ENCODE results near the gene CABP7.

CABP7 gene

GRCh38 chr22:29742326-29742725, 22.5 kb downstream of the CABP7 start:
- Histone ChIP-seq H3K4me1 (ENCODE audit: insufficient read depth, low read length, severe bottlenecking) (no peaks in the 10 kb centered on the region), H3K9me2 (ENCODE audit: low read depth, low read length) (no peaks in the 10 kb centered on the region), H2AFZ (ENCODE audit: low read length) (no peak overlapping the region), H3K27me3 (ENCODE audit: insufficient read depth, low read length) (no peaks in the 10 kb centered on the region), H3K9me3 (ENCODE audit: low read length) (no peaks in the 10 kb centered on the region), H4K20me1 (ENCODE audit: insufficient read depth, low read length) (no peaks in the 10 kb centered on the region), H3K27ac (ENCODE audit: low read depth, low read length, poor library complexity, severe bottlenecking) (no peak overlapping the region), H3F3A (ENCODE audit: insufficient read depth, low read length) (no peaks in the 10 kb centered on the region), H3K9ac (ENCODE audit: low read length) (no peak overlapping the region), H3K4me2 (ENCODE audit: low read length) (no peak overlapping the region), H3K4me3 (ENCODE audit: low read depth, low read length, poor library complexity, severe bottlenecking) (no peak overlapping the region), H3K36me3 (ENCODE audit: insufficient read depth, low read length) (0 out of 2 replicates have a peak, but pooled peaks cover 6% of the 10 kb centered on the region), H3K79me2 (ENCODE audit: insufficient read depth, low read length) (no peaks in the 10 kb centered on the region)
- TF ChIP-seq CTCF (IDR thresholded peaks at IDR 0.05; ENCODE audit: low read length) (no peak), EZH2 (IDR thresholded peaks at IDR 0.05; ENCODE audit: borderline replicate concordance, low read length) (no peak)

- Histone ChIP-seq H3K79me2 (ENCODE audit: insufficient read depth, low read length) (no peaks in the 10 kb centered on the region), H3K9ac (ENCODE audit: low read length) (no peak overlapping the region), H3K9me3 (ENCODE audit: low read length) (no peaks in the 10 kb centered on the region), H3K4me2 (ENCODE audit: low read length) (no peak overlapping the region), H3K27me3 (ENCODE audit: insufficient read depth, low read length) (no peaks in the 10 kb centered on the region), H3K27ac (ENCODE audit: low read depth, low read length, poor library complexity, severe bottlenecking) (no peak overlapping the region), H3F3A (ENCODE audit: insufficient read depth, low read length) (no peaks in the 10 kb centered on the region), H3K36me3 (ENCODE audit: insufficient read depth, low read length) (no peaks in the 10 kb centered on the region), H3K4me1 (ENCODE audit: insufficient read depth, low read length, severe bottlenecking) (peaks cover 8% of the 10 kb centered on the region), H3K4me3 (ENCODE audit: low read depth, low read length, poor library complexity, severe bottlenecking) (no peak overlapping the region), H3K9me2 (ENCODE audit: low read depth, low read length) (no peaks in the 10 kb centered on the region), H2AFZ (ENCODE audit: low read length) (no peak overlapping the region), H4K20me1 (ENCODE audit: insufficient read depth, low read length) (no peaks in the 10 kb centered on the region)
- TF ChIP-seq EZH2 (IDR thresholded peaks at IDR 0.05; ENCODE audit: borderline replicate concordance, low read length) (no peak), CTCF (IDR thresholded peaks at IDR 0.05; ENCODE audit: low read length) (no peak)
These were observed 25.1 kb downstream of the CABP7 start for GRCh38 chr22:29744902-29745301.

- TF ChIP-seq EZH2 (IDR thresholded peaks at IDR 0.05; ENCODE audit: borderline replicate concordance, low read length) (no peak), CTCF (IDR thresholded peaks at IDR 0.05; ENCODE audit: low read length) (no peak)
- Histone ChIP-seq H3K4me2 (ENCODE audit: low read length) (no peak overlapping the region), H3K4me1 (ENCODE audit: insufficient read depth, low read length, severe bottlenecking) (peaks cover 8% of the 10 kb centered on the region), H4K20me1 (ENCODE audit: insufficient read depth, low read length) (no peaks in the 10 kb centered on the region), H3K9me3 (ENCODE audit: low read length) (no peaks in the 10 kb centered on the region), H3K9ac (ENCODE audit: low read length) (no peak overlapping the region), H3K4me3 (ENCODE audit: low read depth, low read length, poor library complexity, severe bottlenecking) (no peak overlapping the region), H3K27me3 (ENCODE audit: insufficient read depth, low read length) (no peaks in the 10 kb centered on the region), H3K36me3 (ENCODE audit: insufficient read depth, low read length) (no peaks in the 10 kb centered on the region), H3K9me2 (ENCODE audit: low read depth, low read length) (no peaks in the 10 kb centered on the region), H3K27ac (ENCODE audit: low read depth, low read length, poor library complexity, severe bottlenecking) (no peak overlapping the region), H3F3A (ENCODE audit: insufficient read depth, low read length) (no peaks in the 10 kb centered on the region), H3K79me2 (ENCODE audit: insufficient read depth, low read length) (no peaks in the 10 kb centered on the region), H2AFZ (ENCODE audit: low read length) (no peak overlapping the region)
These were observed 28.0 kb downstream of the CABP7 start for GRCh38 chr22:29747832-29748231.
